ENCODE measurements around the gene P2RX7.

Gene P2RX7

DNA sequence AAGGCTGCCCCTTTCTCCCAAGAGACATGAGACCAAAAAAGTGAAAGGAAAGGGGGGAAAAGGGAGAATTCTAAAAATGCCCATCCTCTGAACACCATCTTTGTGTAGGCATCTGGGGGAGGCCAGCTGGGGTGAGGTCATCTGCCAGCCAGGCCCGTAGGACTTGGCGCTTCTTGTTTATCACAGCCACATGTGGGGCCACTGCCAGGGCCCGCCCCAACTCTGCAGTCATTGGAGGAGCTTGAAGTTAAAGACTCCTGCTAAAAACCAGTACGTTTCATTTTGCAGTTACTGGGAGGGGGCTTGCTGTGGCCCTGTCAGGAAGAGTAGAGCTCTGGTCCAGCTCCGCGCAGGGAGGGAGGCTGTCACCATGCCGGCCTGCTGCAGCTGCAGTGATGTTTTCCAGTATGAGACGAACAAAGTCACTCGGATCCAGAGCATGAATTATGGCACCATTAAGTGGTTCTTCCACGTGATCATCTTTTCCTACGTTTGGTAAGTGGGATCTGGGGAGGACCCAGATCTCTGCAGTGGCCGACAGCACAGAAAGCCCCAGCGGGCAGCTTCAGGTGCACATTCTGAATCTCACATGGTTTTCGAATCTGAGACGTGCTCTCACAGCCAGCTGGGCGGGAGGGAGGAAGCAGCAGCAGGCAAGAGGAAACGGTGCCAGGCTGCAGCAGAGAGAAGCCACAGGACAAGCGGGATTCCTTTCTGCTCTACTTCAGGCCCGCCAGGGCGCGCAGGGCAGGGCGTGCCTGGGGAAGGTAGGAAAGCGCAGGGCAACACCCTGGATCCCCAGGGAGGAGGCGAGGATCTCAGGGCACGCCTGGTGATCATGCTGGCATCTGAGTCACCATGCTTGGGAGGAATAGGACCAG lies at the start of gene P2RX7:
P2RX7 (plus strand) TSS at position 276 of the 881 bp plus-strand sequence; CDS start at position 371, 95 bp downstream.
- peak; percentile 38 for DNase-seq

DNA sequence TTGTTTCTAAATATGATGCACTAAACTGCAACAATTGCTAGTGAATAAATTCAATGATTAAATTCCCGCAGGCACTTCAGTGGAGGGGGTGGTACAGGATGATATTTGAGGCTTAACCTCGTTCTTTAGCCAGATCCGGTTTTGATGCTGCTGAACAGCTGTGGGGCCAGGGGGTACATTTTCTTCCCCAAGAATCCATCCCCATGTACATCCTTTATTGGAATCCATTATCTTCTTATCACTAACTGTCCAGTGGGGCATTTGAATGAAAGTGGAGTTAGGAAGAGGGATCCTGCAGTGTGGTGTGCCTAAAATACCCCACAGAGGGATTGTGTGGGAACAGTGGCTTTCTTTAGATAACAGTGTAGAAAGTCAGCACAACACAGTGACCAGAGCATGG lies 48.4 kb upstream of the P2RX7 start:
- no peak for DNase-seq

DNA sequence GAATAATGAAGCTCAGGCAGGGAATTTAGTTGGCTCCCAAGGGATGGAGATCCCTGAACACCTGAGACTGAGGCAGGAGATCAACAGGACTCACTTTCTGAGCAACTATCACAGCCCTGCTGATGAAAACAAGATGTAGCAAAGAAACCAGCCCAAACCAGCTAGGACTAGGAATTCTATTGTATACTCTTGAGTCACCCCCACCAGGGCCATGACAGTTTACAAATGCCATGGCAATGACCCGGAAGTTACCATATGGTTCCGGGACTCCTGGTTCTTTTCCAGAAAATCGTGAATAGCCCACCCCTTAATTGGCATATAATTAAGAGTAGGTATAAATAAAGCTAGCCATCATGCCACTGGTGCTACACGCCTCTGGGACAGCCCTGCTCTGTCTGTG lies 47.6 kb upstream of the P2RX7 start:
- no peak for DNase-seq

DNA sequence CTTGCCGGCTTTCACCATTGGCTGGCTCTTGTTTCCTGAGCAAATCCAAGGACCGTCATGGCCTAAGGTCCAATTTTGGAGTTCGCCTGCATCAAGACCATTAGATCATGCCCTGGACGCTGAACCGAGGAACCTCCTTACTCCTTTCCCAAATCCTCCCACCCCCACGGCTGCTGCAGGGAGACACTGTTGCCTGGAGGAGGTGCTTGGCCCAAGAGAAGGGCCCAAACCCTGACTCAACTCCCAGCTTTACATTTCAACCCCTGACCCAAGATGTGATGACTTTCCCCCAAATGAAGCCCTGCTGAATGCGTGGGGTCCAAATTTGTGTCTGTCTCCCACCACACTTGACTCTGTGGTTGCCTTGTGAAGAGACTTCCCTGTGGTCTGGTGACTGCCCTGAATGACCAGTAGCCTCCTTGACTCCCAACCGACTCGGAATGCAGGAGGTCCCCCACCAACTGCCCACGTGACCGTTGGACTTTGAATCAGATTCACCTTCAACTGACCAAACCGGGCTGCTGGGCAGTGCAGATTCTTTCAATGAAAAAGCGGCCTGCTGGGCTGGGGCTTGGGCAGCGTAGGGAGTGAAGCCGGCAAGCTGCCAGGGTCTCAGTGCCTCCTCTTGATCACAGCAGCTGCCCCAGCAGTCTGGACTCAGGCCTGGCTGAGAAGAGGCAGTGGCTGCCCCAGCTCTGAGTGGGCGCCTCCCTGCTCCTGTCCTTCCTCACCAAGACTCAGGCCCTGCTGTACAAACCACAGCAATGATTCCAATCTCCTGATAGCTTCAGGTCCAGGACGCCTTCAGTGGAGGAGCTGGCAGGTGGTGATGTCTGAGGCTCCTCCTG lies 46.9 kb upstream of the P2RX7 start:
- DNase-seq = no peak

DNA sequence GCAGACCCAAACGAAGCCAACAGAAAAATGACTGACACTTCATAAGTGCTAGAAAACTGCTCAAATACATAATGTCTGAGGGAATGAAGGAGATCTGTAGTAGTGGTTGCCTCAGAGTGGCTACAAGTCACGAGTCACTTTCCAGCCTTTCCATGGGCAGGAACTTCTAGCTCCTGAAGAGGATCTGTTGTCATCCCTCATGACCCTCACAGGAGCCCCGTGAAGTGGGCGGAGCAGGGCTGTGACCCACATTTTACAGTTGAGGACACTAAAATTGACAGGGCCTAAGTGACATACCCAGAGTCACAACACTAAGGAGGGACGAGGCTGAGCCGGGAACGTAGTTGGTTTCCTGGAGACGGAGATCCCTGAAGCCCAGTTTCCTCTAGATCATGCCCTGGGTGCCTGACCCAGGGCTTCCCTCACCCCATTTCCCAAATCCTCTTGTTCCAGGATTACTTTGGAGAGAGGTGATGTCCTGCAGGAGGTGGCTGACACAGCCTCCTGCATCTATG lies 45.8 kb upstream of the P2RX7 start:
- no peak for DNase-seq

DNA sequence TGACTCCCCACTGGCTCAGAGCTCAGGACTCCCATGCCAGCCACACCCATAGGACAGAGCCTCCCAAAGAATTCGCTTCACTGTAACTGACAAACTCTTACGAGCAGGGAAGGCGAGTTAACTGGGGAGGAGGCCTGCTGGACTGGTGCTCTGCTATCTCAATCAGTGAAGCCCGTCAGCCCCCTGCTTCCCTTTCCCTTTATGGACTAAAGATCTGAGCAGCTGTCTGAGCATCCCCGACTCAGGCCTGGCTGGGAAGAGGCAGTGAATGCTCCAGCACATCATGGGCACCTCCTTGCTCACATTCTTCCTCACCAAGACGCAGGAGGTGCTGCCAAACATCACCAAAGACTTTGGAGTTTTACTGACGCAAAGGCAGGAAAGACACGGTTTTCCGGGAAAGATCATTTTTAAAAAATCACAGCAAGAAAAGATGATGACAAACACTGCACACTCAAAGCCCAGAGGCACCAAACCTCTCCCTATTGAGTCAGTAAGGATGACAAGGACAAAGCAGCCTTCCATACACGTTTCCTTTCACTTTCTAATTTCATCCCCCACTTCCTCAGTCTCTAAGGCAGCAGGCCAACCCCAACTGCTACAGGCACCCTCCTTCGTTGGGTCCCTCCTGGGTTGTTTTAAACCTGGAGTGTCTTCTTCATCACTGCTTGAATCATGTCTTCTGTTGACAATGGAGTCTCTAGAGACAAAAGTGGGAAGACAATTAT lies 45.0 kb upstream of the P2RX7 start:
- DNase-seq = no peak

DNA sequence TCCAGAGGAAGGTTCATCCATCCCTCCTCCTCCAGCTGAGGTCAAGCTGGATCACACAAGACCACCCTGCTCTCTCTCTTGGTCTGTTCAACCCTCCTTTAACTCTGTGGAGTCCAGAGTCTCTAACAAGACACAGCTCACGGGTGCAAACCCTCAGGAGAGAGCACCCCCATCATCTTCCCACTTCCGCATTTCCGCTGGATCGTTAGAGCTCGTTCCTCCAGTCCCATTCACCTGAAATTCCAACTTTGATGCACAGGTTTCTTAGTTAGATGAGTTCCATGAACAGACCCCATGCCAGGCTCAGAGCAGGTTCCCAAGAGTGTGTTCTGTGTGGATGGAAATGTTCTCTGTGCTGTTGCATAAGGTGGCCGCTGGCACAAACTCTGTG lies 44.5 kb upstream of the P2RX7 start:
- DNase-seq = no peak

DNA sequence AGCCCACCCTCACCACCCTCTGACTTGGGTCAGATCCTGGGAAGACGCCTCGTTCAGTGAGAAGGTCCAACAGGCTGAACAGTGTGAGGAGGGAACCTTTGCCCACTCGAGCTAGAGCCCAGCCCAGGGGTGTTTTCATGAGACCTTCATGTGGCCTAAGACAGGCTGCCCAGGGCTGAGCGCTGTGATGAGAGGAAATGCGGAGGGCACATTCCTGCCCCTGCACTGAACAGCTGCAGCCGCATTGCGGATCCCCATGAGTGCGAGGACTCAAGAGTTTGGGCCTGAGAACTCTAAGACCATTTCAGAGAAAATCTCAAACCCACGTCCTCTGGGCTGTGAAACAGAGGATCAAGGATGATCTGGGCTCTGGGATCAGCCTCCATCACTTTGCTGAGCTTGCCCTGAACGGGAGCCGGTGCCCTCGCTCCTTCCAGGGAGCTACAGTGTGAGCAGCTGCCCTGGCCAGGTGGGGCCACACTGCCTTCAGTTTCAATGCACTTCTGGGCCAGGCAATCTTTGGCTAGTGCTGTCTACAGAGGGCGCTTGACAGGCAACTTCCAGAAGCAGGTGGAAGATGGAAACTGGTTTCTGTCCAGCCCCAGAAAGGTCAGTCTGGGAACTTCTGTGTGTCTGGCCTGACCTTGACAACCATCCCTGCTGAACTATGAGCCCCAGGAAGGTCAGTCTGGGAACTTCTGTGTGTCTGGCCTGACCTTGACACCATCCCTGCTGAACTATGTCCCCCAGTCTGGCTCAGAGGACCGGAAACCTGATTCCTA lies 43.5 kb upstream of the P2RX7 start:
- DNase-seq = no peak

DNA sequence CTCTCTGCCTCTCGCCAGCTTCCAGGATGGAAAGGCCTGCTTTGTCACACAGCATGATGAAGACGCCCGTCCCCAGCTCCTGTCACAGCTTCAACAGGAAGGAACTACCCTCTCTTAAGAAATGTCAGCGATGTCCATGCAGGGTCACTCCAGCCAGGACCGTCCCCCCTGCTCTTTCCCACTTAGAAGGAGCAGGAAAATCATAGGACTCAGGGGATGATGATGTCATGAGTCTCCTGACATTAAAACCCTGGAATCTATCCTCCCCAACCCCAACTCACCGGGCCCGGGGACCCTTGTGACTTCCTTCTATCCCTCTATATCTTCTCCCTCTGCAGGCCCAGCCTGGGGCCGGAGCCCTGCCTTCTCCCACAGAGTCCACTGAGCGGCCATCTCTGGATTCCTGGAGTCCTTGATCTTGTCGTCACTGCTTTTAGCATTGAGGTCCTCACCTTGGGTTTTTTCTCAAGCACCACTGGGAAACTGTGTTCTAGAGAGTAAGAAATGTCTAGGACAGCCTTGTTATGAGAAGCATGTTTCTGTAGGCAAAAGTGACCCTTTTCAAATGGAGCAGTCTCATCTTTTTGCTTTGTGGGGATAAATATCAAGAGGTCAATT lies 42.8 kb upstream of the P2RX7 start:
- no peak for DNase-seq

DNA sequence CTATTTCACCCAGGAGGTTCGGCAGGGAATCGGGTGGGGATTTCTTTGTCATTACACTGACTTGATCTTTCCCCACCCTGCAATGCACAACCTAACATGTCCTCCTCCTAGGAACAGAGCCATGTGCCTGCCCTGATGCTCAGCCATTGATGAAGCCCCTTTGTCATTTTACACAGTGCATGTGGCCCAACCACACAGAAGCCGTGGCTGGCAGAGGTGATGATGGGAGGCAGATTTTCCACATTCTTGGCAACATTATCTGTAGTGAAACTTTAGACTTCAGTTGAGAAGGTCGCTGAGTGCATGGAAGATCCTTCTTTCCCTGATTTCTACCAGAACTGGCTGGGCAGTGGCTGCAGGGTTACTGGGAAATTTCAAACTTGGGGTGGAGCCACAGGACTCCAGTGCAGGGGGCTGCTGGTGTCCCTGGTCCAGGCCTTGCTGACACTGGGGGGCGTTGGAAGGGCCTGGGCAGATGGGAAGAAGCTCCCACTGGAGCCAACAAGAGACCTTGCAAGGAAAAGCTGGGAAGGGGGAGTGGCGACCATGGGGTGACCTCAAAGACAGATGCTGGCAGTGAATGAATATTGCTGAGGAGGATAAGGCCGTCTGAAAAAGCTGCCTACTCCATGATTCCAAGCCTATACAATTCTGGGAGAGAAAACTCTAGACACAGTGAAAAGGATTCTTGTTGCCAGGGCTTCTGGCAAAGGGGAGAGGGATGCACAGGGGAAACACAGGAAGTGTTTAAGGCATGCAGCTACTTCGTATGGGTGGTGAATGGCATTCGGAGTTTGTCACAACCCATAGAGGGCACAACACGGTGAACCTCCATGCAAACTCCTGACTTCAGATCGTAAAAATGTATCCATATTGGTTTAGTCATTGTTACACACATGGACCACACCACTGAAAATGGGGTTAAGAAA lies 41.8 kb upstream of the P2RX7 start:
- no peak for DNase-seq

DNA sequence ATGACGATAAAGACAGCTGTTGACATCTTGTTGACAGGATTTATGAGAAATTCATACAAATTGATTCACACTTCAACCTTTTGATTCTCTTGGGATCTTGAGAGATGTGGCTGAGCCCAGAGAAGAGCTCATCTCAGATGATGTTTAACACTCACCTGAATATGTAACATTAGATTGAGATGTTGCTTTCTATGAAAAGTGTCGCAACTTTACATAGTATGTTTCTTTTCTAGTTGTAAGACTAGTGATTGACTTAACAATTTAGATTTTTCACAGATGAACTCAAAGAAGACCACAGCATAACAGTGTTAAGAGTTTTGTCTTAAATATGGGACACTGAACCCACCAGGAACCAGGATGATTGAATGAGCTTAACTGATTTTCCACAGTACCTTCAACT lies 40.6 kb upstream of the P2RX7 start:
- DNase-seq = no peak

DNA sequence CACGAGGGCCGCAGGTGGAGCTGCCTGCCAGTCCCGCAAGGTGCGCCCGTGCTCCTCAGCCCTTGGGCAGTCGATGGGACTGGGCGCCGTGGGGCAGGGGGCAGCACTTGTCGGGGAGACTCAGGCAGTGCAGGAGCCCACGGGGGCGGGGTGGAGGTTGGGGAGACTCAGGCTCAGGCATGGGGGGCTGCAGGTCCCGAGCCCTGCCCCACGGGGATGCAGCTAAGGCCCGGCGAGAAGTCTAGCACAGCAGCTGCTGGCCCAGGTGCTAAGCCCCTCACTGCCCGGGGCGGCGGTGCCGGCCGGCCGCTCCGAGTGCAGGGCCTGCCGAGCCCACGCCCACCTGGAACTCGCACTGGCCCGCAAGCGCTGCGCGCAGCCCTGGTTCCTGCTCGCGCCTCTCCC lies 39.2 kb upstream of the P2RX7 start:
- no peak for DNase-seq

DNA sequence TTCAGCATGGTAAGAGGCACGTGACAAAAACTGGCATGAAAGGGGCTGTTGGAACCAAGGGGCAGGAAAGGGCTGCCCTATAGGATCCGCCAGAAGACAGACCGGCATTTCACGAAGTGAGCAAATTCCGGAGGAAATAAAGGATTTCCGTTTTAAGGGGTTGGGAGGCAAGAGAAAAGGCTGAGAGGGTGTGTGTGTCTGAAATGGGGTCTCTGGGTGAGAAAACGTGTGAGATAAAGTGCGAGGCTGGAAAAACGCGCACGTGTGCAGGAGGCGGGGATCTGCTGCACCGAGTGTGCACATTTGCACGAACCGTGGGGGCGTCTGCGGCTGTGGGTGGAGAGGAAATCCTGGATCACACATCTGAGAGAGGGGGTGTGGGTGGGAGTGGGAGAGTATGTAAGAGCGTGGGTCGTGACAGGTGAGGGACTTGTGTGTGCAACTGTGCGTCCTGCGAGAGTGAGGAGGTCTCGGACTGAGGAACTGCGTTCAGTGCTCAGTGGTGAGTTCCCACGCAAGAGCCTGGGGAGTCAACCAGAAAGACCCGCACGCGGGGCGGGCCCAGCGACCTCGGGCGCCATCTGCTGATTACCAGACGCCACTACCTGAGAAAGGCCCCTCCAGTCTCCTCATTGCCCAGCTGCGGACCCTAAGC lies 37.0 kb upstream of the P2RX7 start:
- peak; percentile 40 for DNase-seq

DNA sequence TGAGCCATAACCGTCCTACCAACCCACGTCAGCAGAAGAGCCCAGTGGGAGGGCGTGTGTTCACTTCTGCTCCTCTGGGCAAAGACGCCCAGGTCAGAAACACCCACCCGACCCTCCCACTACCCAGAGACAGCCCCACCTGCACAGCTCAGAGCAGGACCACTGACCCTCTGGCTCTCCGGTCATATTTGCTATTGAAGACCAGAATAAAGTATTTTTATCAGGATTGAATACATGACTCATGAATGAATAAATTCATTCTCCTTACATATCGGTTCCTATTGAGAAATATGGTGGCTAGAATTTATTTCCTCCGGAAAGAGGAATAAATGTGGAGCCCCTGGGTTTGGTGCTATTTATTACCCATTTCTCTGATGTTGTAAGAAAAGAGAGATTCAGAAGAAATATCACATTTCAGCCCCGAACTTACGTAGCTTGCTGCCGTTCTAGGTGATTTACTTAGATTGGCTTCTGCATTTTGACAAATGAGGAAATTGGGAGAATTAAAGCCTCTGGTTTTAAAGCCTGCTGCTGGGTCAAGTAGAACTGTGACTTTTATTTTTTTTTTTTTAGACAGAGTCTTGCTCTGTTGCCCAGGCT lies 36.4 kb upstream of the P2RX7 start:
- no peak for DNase-seq

DNA sequence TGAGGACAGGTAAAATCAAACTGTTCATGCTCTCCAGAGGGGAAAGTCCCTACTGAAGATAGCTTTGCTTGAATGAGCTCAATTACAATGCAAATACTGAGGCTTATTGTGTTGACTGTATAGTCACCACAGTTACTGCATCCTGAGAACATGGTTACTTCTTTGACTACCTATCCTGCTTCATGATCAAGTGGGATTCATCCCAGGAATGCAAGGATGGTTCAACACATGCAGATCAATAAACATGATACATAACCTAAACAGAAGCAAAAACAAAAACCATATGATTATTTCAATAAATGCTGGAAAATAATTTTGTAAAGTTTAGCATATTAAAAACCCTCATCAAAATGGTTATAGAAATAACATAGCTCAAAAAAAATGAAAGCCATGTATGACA lies 32.9 kb upstream of the P2RX7 start:
- DNase-seq = no peak

DNA sequence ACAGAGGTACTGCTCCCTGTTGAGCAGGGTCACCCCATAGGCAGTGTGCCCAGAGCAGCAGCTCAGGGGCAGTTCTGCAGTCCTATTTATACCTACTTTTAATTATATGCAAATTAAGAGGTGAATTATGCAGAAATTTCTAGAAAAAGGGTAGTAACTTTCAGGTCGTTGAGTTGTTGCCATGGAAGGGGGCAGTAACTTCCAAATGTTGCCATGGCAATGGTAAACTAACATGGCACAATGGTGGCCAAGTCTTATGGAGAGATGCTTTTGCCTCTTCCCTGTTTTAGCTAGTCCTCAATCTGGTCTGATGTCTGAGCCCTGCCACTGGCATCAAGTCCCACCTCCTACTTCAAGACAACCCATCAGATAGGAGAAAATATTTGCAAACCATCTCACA lies 30.4 kb upstream of the P2RX7 start:
- no peak for DNase-seq

DNA sequence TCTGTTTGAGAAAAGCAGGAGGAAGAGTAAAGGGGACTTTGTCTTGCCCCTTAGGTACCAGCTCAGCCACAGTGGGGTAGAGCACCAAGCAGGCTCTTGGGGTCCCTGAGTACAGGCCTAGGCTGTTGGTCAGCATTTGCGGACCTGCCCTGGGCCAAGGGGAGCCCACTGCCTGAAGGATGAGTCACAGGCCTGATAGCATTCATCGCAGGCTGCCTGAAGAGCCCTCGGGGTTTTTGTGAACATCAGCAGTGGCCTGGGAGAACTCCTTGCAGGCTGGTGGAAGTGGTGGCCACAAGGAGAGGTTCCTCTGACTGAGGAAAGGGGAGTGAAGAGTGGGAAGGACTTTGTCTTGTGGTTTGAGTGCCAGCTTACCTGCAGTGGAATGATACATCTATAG lies 25.0 kb upstream of the P2RX7 start:
- DNase-seq = no peak

DNA sequence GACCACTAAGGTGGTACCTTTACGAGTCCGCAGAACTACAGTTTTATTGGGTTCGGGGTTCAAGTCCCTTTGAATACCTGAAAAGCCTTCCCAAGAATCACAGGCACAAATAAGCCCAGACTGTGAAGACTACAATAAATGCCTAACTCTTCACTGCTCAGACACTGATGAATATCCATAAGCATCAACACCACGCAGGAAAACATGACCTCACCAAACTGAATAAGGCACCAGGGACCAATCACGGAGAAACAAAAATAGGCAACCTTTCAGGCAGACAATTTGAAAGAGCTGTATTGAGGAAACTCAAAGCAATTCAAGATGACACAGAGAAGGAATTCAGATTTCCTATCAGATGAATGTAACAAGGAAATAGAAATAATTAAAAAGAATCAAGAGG lies 24.2 kb upstream of the P2RX7 start:
- DNase-seq = no peak

DNA sequence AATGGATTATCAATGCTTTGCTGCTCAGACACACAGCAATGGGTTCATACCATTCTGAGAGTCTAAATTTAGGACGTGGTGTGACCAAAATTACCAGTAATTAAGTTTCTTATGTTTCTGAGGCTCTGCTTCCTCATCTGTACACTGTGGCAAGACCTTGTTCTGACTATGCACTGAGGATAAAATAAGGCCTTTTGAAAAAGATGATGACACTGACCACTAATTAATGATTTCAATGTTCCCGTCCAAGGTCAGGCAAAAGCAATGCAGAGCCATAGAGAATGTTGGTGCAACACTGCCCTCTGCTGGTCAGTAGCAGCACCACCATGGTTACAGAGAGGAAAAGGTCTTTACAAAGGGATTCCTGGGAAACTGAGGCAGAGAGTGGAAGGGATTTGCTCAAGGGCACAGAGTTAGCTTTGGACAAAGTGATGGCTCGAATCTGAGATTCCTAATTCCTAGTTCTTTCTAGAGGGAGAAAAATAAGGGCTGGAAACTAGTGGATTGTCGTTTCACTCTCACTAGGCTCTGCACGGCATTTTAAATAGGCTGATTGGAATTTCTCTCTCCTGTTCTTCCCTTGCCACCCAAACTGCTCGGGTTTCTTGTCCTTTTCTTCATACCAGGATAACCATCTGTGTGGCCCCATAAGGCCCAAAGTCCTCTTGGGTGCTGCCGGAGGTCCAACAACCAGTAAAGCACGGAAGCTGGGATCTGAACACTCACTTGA lies 22.3 kb upstream of the P2RX7 start:
- DNase-seq = peak; percentile 61
